GM12874 (cell line): ENCODE data around the gene GPR55.

Experiments
- CTCF ChIP-seq: IDR thresholded peaks from 2 replicates; pipeline ENCODE4 v1.5.1; 2011; ENCODE audit warnings: low read depth, mild to moderate bottlenecking, control low read depth, low read length, moderate library complexity; ENCODE audit not compliant: insufficient read depth

GPR55 gene

GRCh38 chr2:230885463-230886130 is 39.4 kb downstream of the GPR55 start:
- no peak for TF ChIP-seq CTCF

GRCh38 chr2:230881840-230882239 is 43.2 kb downstream of the GPR55 start:
- no peak for TF ChIP-seq CTCF

GRCh38 chr2:230879891-230880290 is 45.2 kb downstream of the GPR55 start:
- no peak for TF ChIP-seq CTCF

GRCh38 chr2:230879271-230879882 is 45.7 kb downstream of the GPR55 start:
- no peak for TF ChIP-seq CTCF

- TF ChIP-seq CTCF, result no peak
These were observed 46.3 kb downstream of the GPR55 start for GRCh38 chr2:230878599-230879188.

- no peak for TF ChIP-seq CTCF
These were observed 47.1 kb downstream of the GPR55 start for GRCh38 chr2:230877759-230878598.
